ENCODE measurements around the gene SEC14L5.
A peak's percentile ranks its signal among the peaks of the same experiment; 100 is the strongest.
"Not testable (repeated sequence)": the region's sequence is repeated elsewhere in the genome, so short reads cannot be mapped to it uniquely, and the experiment has no call there.

The SEC14L5 gene

GRCh38 chr16:4957720-4958509 lies at the start of gene SEC14L5:
TSS of gene SEC14L5 (plus strand) at chr16:4958330. CDS start at chr16:4959324, 994 bp downstream.
- peak; percentile 83 for DNase-seq

- DNase-seq: no peak
These were observed 49.2 kb upstream of the SEC14L5 start for GRCh38 chr16:4908854-4909401.

GRCh38 chr16:4909825-4910224 lies 48.3 kb upstream of the SEC14L5 start:
- DNase-seq: no peak

- no peak for DNase-seq
These were observed 47.3 kb upstream of the SEC14L5 start for GRCh38 chr16:4910828-4911227.

- DNase-seq: no peak
These were observed 46.2 kb upstream of the SEC14L5 start for GRCh38 chr16:4911970-4912386.

- DNase-seq: no peak
These were observed 44.9 kb upstream of the SEC14L5 start for GRCh38 chr16:4913130-4913773.

GRCh38 chr16:4913774-4914525 lies 44.2 kb upstream of the SEC14L5 start:
- DNase-seq: no peak

- DNase-seq: no peak
These were observed 43.5 kb upstream of the SEC14L5 start for GRCh38 chr16:4914528-4915225.

- no peak for DNase-seq
These were observed 42.8 kb upstream of the SEC14L5 start for GRCh38 chr16:4915226-4915761.

GRCh38 chr16:4917117-4917516 lies 41.0 kb upstream of the SEC14L5 start:
- DNase-seq: no peak

GRCh38 chr16:4918781-4919251 lies 39.3 kb upstream of the SEC14L5 start:
- DNase-seq: no peak

GRCh38 chr16:4920826-4921225 lies 37.3 kb upstream of the SEC14L5 start:
- no peak for DNase-seq

- no peak for DNase-seq
These were observed 35.3 kb upstream of the SEC14L5 start for GRCh38 chr16:4922721-4923342.

GRCh38 chr16:4923853-4924252 lies 34.3 kb upstream of the SEC14L5 start:
- DNase-seq: no peak

GRCh38 chr16:4924593-4925292 lies 33.4 kb upstream of the SEC14L5 start:
- DNase-seq: no peak

- no peak for DNase-seq
These were observed 32.9 kb upstream of the SEC14L5 start for GRCh38 chr16:4925293-4925607.

GRCh38 chr16:4925791-4926190 lies 32.3 kb upstream of the SEC14L5 start:
- no peak for DNase-seq

GRCh38 chr16:4926928-4927327 lies 31.2 kb upstream of the SEC14L5 start:
- DNase-seq: no peak

GRCh38 chr16:4927661-4928060 lies 30.5 kb upstream of the SEC14L5 start:
- DNase-seq: no peak

GRCh38 chr16:4928227-4928626 lies 29.9 kb upstream of the SEC14L5 start:
- DNase-seq: no peak

- not testable (repeated sequence) for DNase-seq
These were observed 28.5 kb upstream of the SEC14L5 start for GRCh38 chr16:4929619-4930018.

Measured in NCI-H1436 treated with DMSO at 0.1 percent for 48 hours (cell line).